HTERT RPE-1 (cell line): Measurements from ENCODE around the gene VPREB1.
"Not testable (repeated sequence)": the region's sequence is repeated elsewhere in the genome, so short reads cannot be mapped to it uniquely, and the experiment has no call there.

Experiments used
- in situ Hi-C: fragments of 300-500 bp; cut with MboI; formaldehyde crosslinking; loops from 4 replicates; pipeline ENCODE4 v1.14.3; 2020; ENCODE audit warnings: low sequenced_read_pairs

VPREB1 gene

GRCh38 chr22:22293436-22293835, 48.9 kb downstream of the VPREB1 start:
- in situ Hi-C loops, result not testable (repeated sequence)

- in situ Hi-C loops, result not testable (repeated sequence)
Observed at GRCh38 chr22:22294641-22295040, 50.1 kb downstream of the VPREB1 start.
